Nephron (organoid): ENCODE data around the gene MLEC.
A peak's percentile ranks its signal among the peaks of the same experiment; 100 is the strongest.

Experiments used
- H3K27ac Mint-ChIP-seq, 3 experiments: 2 replicates each; pipeline ENCODE4 v1.8.0; 2020; ENCODE audit warnings: mixed read lengths in 3 of 3, mild to moderate bottlenecking in 2 of 3, moderate library complexity in 1 of 3
- H3K27me3 Mint-ChIP-seq: 2 replicates; pipeline ENCODE4 v1.8.0; 2021; ENCODE audit warnings: low read depth, mild to moderate bottlenecking, moderate library complexity, mixed read lengths
- H3K36me3 Mint-ChIP-seq: 2 replicates; pipeline ENCODE4 v1.8.0; 2020; ENCODE audit warnings: low read depth, mixed read lengths
- H3K4me1 Mint-ChIP-seq: 2 replicates; pipeline ENCODE4 v1.8.0; 2020; ENCODE audit warnings: mixed read lengths
- H3K4me3 Mint-ChIP-seq, 3 experiments: 2 replicates each; pipeline ENCODE4 v1.8.0; 2020; ENCODE audit warnings: mild to moderate bottlenecking in 3 of 3, mixed read lengths in 3 of 3, moderate library complexity in 2 of 3
- H3K9me3 Mint-ChIP-seq: 2 replicates; pipeline ENCODE4 v1.8.0; 2020; ENCODE audit warnings: mixed read lengths
- TF ChIP-seq, protein P1 (sequence below), 3 experiments: fragments of 200-600 bp; sonication (generic); IDR thresholded peaks; one replicate each; pipeline ENCODE4 v1.5.0; 2021; ENCODE audit warnings: antibody characterized with exemption in 3 of 3; ENCODE audit not compliant: unreplicated experiment in 3 of 3

The MLEC gene, protein sequence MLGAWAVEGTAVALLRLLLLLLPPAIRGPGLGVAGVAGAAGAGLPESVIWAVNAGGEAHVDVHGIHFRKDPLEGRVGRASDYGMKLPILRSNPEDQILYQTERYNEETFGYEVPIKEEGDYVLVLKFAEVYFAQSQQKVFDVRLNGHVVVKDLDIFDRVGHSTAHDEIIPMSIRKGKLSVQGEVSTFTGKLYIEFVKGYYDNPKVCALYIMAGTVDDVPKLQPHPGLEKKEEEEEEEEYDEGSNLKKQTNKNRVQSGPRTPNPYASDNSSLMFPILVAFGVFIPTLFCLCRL

DNA sequence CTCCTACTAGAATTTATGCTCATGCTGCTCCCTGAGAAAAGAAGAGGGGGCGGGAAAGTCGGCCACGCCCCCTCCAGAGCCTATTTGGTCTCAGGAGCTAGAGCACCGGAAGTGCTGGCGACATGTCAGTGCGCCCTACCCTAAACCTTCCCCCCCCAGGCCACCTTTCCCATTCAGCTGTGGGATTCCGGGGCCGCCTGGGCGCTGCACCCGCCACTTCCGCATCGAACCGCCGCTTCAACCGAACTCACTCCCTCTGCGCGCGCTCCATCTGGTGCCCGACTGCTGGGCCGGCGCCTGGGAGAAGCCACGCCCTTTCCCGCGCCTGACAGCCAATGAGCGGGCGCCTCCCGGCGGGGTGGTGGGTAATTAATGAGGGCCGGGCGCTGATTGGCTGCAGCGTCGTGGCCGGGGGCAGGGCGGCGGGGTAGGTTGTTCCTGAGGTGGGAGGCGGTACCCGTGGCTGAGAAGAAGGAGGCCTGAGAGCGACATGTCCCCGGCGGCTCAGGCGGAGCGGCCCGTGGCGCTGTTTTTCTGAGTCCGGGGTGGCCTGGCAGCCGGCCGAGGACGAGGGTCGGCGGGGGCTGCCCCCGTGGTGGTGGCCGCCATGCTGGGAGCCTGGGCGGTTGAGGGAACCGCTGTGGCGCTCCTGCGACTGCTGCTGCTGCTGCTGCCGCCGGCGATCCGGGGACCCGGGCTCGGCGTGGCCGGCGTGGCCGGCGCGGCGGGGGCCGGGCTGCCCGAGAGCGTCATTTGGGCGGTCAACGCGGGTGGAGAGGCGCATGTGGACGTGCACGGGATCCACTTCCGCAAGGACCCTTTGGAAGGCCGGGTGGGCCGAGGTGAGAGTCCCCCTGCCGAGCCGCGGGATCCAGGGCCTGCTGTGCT, at the start of gene MLEC:
Gene MLEC (plus strand): TSS at position 460 of the 888 bp plus-strand sequence. CDS start 148 bp downstream, at position 608.
- H3K9me3 Mint-ChIP-seq = no peaks in the 10 kb centered on the region
- peak within 1 kb of the TSS; percentile 93 to 98 (median 98) for H3K27ac Mint-ChIP-seq
- TF ChIP-seq, protein P1, sequence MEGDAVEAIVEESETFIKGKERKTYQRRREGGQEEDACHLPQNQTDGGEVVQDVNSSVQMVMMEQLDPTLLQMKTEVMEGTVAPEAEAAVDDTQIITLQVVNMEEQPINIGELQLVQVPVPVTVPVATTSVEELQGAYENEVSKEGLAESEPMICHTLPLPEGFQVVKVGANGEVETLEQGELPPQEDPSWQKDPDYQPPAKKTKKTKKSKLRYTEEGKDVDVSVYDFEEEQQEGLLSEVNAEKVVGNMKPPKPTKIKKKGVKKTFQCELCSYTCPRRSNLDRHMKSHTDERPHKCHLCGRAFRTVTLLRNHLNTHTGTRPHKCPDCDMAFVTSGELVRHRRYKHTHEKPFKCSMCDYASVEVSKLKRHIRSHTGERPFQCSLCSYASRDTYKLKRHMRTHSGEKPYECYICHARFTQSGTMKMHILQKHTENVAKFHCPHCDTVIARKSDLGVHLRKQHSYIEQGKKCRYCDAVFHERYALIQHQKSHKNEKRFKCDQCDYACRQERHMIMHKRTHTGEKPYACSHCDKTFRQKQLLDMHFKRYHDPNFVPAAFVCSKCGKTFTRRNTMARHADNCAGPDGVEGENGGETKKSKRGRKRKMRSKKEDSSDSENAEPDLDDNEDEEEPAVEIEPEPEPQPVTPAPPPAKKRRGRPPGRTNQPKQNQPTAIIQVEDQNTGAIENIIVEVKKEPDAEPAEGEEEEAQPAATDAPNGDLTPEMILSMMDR (IDR thresholded peaks at IDR 0.05; ENCODE audit: unreplicated experiment in 3 of 3) = peak in 1 of 3 experiments; percentile 6
- H3K4me3 Mint-ChIP-seq = peak within 1 kb of the TSS; percentile 92 to 97 (median 95)
- no peaks in the 10 kb centered on the region for H3K36me3 Mint-ChIP-seq
- H3K27me3 Mint-ChIP-seq = no peaks in the 10 kb centered on the region
- peaks cover 39% of the 10 kb centered on the region for H3K4me1 Mint-ChIP-seq

DNA sequence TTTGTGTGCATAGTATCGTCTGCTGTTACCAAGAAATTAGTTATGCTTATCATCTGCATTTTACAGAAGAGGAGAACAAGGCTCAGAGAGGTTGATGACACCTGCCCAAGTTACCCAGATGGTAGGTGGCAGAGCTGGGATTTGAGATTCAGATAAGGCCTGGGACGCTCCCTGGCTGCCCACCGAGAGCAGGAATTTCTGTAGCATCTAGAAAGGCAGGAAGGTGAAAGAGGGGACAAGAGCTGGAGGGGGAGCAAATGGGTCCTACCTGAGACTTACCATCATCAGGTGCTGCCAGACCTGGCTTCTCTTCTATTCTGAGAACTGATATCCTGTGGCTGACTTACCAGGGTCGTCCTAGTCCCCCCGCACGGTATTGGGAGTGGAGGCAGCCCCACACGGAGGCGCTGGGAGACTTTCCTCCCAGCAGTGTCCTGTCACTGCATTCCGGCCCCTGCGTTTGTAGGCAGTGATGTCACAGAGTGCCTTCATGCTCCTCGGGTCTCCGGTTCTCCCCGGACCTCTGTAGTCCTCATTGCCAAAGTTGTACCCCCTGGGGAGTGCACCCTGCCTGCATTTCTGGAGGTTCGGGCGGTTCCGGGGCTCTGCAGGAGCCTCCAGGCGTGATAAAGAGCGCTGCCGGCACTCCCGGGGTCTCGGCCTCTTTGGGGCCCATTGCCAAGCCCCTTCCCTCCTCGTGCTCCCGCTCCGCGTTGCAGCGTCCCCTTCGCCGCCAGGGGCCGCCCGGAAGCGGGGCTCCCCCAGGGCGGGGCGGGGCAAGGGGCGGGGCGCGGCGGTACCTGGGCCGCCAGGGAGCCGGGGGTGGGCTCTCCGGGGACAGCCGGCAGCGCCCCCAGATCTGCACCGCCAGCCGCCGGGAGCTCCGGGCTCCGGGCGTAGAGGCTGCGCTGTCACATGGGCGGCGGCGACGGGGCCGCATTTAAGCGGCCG, 46.9 kb upstream of the MLEC start, which contains the start of gene CABP1:
Gene CABP1 (plus strand): TSS at position 856 of the 951 bp plus-strand sequence. CDS start 60 bp downstream, at position 916.
- no peaks in the 10 kb centered on the region for H3K36me3 Mint-ChIP-seq
- peaks cover 74% of the 10 kb centered on the region for H3K27me3 Mint-ChIP-seq
- H3K4me1 Mint-ChIP-seq = peaks cover 4% of the 10 kb centered on the region
- H3K4me3 Mint-ChIP-seq = peak within 1 kb of the TSS; percentile 79 to 85 (median 81)
- H3K27ac Mint-ChIP-seq = no peak within 1 kb of the TSS
- TF ChIP-seq, protein P1 (IDR thresholded peaks at IDR 0.05; ENCODE audit: unreplicated experiment in 3 of 3) = peak; percentile 24 to 42 (median 37)
- no peaks in the 10 kb centered on the region for H3K9me3 Mint-ChIP-seq

DNA sequence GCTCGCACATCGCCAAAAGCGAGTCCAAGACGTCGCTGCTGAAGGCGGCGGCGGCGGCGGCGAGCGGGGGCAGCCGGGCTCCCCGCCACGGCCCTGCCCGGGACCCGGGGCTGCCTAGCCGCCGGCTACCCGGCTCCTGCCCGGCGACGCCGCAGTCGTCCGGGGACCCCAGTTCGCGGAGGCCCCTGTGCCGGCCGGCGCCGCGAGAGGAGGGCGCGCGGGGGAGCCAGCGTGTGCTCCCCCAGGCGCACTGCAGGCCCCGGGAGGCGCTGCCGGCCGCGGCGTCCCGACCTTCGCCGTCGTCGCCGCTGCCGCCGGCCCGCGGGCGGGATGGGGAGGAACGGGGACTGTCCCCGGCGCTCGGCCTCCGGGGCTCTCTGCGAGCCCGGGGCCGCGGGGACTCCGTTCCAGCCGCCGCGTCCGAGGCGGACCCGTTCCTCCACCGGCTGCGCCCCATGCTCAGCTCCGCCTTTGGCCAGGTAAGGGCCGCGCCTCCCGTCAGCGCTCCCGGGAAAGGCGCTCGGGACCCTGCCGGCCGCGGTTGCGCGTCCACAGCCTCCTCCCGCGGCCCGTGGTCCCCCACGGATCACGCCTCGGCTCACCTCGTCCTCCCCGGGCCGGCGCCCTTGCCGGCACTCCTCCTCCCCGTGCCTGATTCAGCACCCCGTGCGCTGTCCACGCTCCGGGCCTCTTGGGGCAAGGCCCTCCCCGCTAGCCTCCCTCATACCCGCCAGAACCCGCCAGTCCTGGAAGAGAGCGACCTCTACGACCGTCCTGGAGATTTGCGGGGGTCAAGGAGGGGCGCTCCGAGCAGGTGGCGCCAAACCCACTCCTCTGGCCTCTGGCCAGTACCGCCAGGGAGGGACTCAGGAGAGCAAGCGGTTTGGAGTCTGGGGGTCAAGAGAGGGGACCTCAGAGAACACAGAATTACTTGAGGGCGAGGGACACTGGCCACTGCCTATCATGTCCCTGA, 45.8 kb upstream of the MLEC start:
- H3K27ac Mint-ChIP-seq = no peak overlapping the region
- peak overlapping the region; percentile 79 to 85 (median 81) for H3K4me3 Mint-ChIP-seq
- H3K36me3 Mint-ChIP-seq = no peaks in the 10 kb centered on the region
- peaks cover 4% of the 10 kb centered on the region for H3K4me1 Mint-ChIP-seq
- H3K27me3 Mint-ChIP-seq = peaks cover 85% of the 10 kb centered on the region
- TF ChIP-seq, protein P1 (IDR thresholded peaks at IDR 0.05; ENCODE audit: unreplicated experiment in 3 of 3) = no peak
- no peaks in the 10 kb centered on the region for H3K9me3 Mint-ChIP-seq

DNA sequence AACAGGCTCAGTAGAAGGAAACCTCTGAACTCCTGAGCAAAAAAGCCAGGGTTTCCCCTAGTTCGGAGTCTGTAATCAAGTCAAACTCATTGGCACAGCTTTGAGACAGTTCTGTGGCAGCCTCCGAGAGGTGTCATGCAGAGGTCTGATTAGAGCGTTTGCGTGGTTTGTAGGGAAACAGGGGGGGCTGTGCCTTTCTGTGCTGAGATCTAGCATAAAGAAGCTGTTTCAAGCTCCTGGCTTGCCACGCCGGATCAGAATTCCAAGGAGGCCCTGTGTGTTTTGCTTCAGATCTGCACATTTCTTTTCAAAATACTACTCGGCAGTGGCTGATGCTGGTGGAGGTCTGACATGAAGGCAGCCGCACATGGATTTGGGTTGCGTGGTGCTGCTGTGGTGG, 44.8 kb upstream of the MLEC start:
- Mint-ChIP-seq H3K4me3 (peak overlapping the region; percentile 12 to 81 (median 57)), H3K9me3 (no peaks in the 10 kb centered on the region), H3K4me1 (peaks cover 9% of the 10 kb centered on the region), H3K36me3 (no peaks in the 10 kb centered on the region), H3K27ac (no peak overlapping the region), H3K27me3 (peaks cover 88% of the 10 kb centered on the region)
- TF ChIP-seq, protein P1 (IDR thresholded peaks at IDR 0.05; ENCODE audit: unreplicated experiment in 3 of 3) = no peak
